EH (cell line): ENCODE measurements around the gene GSG1L2.

Experiments used
- DNase-seq: peaks from one replicate; pipeline ENCODE4 v3.0.0-alpha.2; 2015; ENCODE audit warnings: low read depth

Gene GSG1L2

DNA sequence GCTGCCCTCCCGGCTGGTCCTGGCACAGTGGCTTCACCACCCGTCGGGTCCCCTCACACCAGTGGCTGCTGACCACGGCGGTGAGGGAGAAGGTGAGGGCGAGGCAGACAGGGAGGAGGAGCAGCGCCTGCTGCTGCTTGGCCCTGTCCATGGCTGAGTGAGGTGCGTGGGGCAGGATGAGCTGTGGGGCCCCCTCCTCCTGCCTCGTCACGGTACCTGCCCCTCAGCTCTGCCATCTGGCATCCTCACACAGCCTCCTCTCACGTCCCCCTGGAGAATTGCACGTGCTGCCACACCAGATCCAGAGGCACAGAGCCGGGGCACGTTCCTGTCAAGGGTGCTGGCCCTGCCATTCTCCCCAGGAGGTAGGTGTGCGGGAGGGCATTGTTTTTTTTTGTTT is at the start of gene GSG1L2:
GSG1L2 (minus strand) TSS at position 159 of the 400 bp plus-strand sequence; CDS start at position 151, 8 bp downstream.
- DNase-seq, result no peak

DNA sequence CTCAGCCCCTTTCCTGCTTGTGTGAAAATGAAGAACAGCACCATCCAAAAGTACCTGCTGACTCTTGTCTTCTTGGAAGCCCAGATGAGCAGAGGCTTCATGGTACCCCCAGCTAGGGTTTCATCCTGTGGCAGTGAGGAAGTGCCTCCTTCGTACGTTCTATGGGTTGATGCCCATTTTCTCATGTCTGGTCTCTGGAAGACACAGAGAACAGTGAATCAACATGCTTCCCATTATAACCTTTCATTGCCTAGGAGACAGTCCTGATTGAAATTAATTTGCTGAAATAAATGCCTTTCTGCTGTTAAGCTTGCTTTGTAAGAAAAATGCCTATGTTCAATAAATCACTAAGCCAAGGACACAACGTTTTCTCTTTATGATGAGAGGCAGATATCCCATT is 46.7 kb upstream of the GSG1L2 start:
- no peak for DNase-seq

DNA sequence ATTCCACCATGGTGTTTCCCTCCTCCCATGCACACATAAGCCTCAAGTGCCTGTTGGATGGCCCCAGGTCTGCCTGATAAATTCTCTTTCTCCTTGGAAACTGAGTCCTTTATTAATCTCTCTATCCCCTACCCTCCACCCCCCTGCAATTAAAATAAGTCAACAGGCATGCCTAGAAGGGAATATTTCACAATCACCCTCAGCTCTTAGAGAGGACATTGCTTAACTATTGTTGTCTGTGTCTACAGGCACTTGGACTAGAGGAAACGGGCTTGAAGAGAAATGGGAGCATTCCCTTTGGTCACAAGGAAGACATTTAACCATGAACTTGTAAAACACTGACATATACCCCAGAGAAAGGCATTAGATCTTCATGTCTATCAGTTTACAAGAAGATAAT is 43.7 kb upstream of the GSG1L2 start:
- DNase-seq, result no peak

DNA sequence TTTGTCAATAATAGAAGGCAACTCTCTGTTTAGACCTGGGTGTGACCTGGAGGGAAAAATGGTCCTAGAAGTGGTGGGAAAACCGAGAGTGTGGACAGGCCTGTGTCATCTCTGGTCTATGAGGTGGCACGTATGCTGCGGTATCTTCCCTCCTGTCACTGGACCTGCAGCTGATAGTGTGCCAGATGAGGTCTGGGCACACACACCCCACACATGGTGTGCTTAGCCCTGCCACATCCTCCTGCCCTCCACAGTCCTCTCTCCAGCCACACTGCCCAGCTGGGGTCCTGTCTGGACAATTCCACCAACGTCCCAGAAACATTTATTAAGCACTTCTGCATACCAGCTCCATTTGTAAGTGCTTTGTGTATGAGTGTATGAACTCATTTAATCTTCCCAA is 41.1 kb upstream of the GSG1L2 start:
- no peak for DNase-seq

DNA sequence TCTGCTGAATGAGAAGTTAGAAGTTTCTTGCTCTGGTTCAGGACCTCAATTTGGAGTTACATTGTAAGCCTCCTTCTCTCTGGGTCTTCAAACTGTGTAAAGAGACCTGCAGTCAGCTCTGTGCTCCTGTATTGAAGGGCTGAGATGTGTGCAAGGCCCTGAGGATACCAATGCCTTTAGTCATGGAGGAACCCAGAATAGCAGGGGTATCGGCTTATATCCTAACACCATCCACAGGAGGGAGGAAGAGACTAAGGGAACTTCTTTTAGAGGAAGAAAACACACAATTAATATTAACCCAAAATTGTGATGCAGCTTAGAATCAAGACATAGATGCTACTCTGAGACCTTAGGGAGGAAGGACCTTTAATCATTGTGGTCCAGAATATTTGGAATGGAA is 40.3 kb upstream of the GSG1L2 start:
- no peak for DNase-seq

DNA sequence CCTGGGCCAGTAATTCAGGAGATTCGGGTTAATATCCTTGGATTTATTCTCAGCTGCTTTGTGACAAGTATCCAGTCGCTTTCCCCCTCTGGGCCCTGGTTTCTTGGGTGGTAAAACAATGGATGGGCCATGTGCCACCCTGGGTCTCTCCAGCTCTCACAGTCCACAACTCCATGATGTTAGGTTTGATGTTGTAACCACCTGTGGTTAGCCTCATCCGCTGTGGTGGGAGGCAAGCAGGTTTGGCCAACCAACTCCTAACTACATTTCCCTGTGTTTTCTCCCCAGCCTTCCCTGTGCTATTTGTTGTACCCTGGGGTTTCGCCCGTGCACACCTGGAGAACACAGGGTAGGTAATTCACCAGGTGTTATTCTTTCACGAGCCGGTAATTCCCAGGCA is 39.0 kb upstream of the GSG1L2 start:
- DNase-seq, result no peak

DNA sequence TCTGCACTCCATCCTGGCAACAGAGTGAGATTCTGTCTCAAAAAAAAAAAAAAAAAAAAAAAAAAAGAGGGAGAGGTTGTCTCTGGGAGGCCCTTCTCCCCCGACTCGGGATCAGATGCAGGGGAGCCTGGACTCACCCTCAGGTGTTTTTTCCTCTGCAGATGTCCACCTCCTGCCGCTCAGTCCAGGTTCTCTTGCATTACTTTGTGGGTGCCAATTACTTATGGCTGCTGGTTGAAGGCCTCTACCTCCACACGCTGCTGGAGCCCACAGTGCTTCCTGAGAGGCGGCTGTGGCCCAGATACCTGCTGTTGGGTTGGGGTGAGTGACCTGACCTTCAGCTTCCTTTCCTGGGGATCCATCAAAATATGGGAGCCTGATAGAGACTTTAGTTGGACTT is 37.9 kb upstream of the GSG1L2 start:
- DNase-seq, result no peak

DNA sequence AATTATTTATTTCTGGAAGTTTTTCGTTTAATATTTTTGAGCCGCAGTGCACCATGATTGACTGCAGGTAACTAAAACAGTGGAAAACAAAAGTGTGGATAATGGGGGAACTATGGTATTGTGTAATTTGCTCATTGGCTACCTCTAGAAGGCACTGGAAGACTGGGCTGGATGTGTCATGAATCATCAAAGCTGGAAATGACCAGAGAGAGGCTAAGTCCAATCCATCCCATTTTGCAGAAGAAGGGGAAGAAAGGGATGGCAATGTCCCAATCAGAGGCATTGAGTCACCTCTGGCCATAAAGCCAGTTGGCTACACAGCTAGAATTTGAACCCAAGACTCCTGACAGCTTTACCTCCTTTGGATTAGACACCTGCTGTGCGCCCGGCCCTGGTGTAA is 33.2 kb upstream of the GSG1L2 start:
- no peak for DNase-seq

DNA sequence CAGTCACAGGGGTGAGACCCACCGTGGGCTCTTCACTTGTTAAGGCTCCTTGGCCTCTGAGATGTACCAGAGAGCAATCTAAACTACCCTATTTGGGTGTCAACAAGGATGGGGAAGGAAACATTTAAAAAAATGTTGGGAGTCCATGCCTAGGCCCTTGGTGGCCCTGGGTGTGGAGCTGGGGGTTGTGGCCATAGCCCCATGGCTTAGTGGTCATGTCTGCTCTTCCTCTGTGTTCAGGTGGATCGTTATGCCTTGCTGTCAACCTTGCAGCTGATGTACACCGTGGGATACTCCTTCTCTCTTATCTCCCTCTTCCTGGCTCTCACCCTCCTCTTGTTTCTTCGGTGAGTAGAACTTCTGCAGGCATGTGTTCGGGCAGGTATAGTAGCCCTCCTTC is 32.4 kb upstream of the GSG1L2 start:
- no peak for DNase-seq

DNA sequence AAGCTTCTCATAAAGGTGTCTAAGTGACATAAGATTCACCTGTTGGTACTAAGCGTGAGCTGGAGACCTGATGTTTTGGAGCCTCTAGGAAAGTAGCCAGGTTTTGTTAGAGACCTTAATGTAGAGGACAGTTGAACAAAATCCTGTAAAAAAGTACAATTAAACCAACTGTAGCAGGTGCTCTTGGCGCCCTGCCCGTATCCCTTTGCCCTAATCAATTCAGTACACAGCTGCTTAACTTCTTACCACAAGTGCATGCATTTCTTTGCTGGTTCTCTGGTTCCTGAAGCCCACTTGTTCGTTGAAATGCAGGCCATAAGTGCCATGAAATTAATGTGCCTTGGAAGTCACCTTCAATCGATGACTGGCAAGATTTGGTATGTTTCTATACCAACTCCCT is 28.3 kb upstream of the GSG1L2 start:
- DNase-seq, result no peak

DNA sequence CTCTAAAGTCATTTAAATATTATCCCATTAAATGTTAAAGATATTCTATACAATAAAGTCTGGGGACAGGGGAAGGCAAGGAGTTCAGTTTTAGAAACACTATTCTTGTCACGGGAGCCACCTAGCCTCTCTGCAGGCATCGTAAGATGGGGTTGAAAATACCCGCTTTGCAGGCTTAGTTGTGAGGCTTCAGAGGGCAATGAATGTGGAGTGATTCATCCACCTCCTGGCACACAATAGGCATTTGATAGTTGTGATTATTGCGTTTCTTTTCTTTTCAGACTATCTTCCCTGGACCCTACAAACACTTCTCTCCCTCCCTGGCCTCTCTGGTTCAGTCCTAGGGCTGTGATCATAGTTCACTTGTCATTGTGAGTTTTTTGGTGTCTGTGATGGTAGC is 23.4 kb upstream of the GSG1L2 start:
- no peak for DNase-seq

DNA sequence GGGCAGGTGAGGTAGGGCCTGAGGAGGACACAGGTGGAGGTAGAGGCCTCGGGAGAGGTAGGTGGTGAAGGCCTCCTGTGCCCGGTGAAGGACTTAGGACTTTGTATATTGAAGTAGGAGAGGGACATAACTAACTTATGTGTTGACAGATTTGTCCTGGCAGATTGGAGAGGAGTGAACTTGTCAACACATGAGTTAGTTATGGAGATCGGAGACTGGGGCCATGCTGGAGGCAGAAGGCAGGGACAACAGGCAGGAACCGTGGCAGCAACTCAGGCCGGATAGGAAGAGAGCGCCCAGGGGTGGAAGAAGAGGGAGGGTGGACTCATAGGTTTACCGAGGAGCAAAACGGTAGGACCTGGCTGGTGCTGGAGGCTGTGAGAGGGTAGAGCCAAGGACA is 22.3 kb upstream of the GSG1L2 start:
- no peak for DNase-seq

DNA sequence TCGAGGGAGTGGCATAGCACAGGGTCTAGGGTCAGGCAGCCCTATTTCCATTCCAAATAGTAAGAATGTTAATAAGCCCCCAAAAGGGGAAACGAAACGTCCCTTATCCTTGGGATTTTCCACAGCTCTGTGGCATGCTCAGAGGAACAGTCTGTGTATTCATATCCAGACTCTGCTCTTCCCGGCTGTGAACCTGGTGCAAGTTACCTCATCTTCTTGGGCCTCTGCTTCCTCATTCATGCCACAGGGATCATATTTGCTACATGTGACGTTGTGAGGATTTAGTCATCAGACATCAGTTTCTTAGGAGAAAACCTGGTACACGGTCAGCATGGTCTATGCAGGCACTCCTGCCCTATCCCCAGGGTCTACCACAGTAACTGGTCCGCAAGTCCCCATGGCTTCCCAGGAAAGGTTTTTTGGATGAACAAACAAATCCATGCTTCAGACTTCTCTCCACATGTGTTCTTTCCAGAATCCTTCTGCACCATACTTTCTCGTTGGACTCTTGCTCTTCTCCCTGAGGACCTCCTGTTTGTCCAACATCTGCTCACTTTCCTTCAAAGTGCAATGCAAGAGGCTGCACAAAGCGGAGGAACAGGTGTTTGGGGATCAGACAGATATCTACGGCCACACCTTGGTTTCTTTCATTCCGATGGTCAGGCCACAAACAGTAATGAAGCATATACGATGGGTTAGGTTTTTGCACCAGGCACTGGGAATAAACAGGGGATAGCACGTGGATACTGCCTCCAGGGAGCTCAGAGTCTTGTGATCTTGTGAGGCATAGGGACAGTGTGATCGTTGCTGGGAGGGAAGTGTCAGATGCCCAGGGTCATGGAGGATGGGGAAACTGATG is 21.5 kb upstream of the GSG1L2 start:
- peak; percentile 15 for DNase-seq

DNA sequence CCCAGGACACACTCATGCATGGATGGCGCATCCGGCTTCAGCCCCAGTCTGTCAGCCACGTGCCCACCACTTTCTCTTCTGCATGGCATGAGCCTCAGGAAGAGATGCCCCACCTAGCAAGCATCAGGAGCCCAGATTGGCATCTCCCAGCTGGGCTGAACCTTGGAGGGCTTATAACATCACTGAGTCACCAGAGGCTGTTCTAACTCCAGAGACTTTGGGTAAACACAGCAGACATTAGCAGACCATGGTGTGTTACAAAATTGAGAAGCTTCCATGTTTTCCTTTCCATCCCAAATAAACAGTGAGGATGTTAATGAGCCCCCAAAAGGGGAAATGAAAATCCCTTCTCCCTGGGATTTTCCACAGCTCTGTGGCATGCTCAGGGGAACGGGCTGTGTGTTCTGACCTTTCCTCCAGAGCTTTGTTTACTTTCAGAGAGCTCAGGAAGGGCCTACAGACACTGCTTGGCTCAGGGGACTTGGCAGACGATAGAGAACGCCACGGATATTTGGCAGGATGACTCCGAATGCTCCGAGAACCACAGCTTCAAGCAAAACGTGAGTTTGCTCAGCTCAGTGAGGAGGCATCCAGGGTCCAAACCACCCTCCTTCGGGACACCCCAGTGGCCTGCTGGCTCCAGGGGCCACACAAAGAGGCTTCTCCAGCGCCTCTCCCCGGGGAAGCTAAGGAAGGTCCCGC is 20.3 kb upstream of the GSG1L2 start:
- peak; percentile 82 for DNase-seq

DNA sequence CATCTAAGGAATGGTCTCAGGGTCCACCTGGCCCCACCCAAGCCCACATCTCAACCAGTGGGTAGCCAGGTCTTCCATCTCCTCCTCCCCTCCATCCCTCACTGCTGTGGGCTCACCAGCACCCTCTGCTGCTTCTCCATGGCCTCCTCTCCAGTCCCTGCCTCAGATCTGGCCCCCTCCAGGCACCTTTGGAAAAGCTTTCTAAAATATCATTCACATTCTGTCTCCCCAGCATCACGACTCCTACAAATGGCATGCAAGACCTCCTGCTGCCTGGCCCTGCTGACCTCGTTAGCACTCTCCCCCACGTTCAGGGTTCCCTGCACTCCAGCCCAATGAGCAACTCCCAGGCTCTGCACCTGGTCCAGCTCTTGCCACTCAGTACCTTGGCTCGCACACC is 17.6 kb upstream of the GSG1L2 start:
- peak; percentile 61 for DNase-seq

DNA sequence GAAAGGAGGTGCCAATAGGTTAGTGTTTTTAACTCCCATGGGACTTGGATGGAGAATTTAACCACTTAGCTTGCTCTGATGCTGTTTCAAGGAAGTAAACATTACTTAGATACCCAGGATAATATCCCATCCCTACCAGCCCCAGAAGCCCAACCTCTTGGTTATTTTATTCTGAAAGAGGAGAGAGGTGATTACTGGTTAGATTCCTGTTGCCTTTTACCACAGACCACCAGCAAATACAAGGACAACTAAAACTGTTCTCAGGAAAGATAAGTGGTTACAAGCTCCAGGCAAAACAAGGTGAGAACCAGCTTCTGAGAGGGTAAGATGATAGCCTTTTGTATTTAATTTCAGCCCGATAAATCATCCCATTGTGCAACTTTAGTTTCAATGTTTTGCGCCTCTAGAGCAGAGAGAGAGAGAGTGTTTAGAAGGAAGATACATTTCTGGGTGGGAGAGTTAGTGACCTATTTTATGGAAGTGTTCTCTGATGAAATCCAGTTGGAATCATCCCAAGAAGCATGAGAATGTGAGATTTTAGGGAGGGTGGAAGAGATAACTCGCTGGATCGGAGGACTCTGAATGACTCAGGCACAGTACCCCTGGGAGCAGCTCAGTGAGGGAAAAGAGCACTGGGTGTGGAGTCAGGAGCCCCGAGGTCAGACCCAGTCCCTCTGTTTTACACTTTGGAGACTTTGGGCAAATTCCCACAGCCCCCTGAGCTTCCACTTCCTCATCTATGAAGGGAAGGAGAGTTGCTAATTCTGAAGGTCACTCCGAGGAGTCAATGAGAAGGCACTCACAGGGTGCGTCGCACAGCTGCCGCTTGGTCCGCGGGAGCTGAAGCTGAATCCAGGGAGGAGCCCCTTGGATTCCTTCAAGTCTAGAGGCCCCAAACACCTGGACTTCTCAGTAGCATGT is 15.9 kb upstream of the GSG1L2 start:
- DNase-seq, result peak; percentile 90

DNA sequence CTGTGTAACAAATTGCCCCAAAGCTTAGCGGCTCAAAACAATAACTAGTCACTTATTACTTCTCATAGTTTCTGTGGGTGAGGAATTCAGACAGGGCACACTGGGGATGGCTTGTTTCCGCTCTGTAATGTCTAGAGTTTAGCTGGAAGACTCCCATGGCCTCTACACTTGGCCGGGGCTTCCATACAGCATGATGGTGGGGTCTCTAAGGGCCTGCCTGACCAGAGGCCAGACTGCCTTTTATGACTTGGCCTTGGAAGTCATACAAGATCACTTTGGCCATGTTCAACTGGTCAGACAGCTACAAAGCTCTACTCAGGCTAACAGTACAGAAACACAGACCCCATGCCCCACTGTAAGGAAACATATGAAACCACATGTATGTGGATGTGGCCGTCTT is 12.0 kb upstream of the GSG1L2 start:
- DNase-seq, result no peak

DNA sequence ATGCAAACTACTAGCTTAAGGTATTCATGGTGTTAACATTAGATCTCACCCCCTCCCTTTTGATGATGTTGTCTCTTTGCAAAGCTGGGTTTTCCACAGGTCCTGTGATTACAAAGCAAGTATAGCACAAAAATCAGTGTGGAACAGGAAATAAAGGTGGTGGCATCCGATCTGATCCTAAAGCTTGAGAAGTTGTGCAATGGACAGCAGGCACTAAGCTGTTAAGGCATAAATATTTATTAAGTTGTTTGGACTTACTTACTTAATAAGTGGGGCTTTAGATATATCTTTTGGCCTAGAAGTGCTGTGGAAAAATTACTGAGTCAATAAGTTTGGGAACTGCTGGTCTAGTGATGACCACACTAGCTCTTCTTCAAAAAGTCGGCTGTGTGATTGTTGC is 8.8 kb upstream of the GSG1L2 start:
- no peak for DNase-seq

DNA sequence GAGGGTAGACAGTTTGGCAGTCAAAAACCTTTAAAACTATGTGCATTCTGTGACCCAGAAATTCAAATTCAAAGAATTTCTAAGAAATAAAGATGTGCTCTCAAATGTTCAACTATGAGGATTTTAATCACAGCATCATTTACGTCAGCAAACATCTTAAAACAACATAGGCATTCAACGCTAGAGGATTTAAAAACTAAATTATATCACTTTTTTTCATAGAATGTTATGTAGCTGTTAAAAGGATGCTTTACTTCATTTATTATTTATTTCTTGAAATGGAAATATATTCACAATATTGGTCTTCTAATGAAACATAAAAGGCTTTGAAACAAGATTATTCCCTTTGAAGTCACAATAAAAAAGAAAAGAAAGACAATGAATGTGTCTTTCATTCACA is 7.5 kb upstream of the GSG1L2 start:
- DNase-seq, result no peak

DNA sequence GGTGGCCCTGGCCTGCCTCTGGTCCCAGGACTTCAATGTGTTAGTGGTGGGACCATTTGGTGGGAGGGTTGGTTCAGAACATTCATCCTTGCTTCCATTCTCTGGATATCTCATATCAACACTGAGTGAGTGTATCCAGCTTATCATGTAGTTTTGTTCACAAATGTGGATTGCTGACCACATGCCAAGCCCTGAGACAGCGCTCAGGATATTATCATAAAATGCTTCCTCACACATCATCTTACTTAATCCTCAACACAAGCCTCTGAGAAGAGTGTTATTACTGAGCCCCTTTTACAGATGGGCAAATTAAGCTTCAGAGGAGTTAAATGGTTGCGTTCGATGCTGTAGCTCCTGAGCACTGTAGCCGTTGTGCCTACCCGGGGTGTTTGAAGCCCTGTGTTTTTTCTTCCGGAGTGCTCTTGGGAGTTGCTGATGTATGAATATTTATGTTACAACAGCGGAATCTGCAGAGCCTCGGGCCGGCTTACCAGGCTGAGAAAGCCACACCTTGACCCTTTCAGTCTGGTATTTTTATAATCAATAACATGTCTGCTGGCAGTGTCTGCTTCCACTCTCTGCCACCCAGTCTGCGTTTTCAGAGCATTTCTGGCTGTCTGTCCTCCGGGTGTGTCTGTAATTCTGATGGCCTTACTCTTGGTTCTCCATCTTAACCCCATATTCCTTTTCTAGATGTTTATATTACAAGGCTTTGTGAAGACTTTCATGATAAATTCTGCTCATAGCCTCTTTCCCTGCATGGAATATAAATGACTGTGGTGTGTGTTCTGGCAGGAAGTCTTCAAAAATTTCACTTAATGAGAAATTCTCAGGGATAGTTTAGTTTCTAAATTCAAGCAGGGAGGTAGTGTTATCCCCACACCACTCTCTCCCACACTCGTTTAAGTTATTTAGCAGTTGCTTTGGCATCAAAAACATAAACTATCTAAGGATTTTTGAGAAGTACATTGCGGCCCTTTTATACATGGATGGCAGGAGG is 6.7 kb upstream of the GSG1L2 start:
- DNase-seq, result peak; percentile 19

DNA sequence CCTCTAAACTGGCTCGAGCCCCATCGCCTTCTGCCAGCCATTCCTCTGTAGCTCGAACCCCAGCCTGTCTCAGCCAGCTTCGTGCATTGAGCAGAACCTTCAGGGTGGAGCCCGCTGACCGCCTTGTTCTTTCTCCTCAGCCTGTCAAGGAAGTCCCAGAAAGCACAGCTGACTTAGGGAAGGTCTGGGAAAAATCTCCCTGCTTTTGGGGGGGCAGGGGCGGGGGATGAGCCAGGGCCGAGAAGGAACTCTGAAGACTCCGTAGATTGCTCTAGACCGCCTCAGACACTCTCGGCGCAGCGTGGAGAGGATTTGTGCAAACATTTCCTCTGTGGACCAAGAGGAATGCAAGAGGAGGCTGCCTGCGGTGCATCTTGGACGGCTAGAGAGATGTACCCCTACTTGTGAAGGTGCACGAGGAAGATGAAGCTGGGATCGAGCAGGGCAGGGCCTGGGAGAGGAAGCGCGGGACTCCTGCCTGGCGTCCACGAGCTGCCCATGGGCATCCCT is 3.8 kb upstream of the GSG1L2 start, which contains the start of gene GLP2R:
GLP2R (plus strand) TSS at position 284 of the 510 bp plus-strand sequence; CDS start at position 424, 140 bp downstream.
- DNase-seq, result no peak
